A549 (cell line): Measurements from ENCODE around the gene KCTD20.
"Not testable (repeated sequence)": the region's sequence is repeated elsewhere in the genome, so short reads cannot be mapped to it uniquely, and the experiment has no call there.

Experiments used
- KDM1A ChIP-seq: fragments of 200-600 bp; sonication (generic); IDR thresholded peaks from 2 replicates; pipeline ENCODE4 v1.6.1; 2016; ENCODE audit warnings: low read depth, mild to moderate bottlenecking
- MAFK ChIP-seq: fragments of 450-650 bp; IDR thresholded peaks from 2 replicates; pipeline ENCODE4 v1.6.1; 2014; ENCODE audit not compliant: partially characterized antibody
- MAX ChIP-seq: IDR thresholded peaks from 2 replicates; pipeline ENCODE4 v1.6.1; 2012
- POLR2A ChIP-seq: IDR thresholded peaks from 2 replicates; pipeline ENCODE4 v1.6.1; 2012; ENCODE audit warnings: mild to moderate bottlenecking, low read length
- RAD21 ChIP-seq, 2 experiments: fragments of >200 bp in 1 of 2; sonication (Bioruptor Twin) in 1 of 2; formaldehyde crosslinking in 1 of 2; IDR thresholded peaks in 1 of 2; conservative IDR thresholded peaks in 1 of 2; 2 replicates in 1 of 2; 3 replicates in 1 of 2; pipeline ENCODE4 v1.6.1; 2012 to 2018; ENCODE audit warnings: inconsistent platforms in 1 of 2
- RCOR1 ChIP-seq: fragments of 150-350 bp; IDR thresholded peaks from 2 replicates; pipeline ENCODE4 v1.6.1; 2014; ENCODE audit warnings: antibody characterized with exemption, low read length, low read depth
- SMC3 ChIP-seq: fragments of >200 bp; sonication (Bioruptor Twin); formaldehyde crosslinking; IDR thresholded peaks from 3 replicates; pipeline ENCODE4 v1.6.1; 2018; ENCODE audit warnings: inconsistent platforms
- TF ChIP-seq, protein P1 (sequence below): fragments of >200 bp; sonication (Bioruptor Twin); formaldehyde crosslinking; IDR thresholded peaks from 3 replicates; pipeline ENCODE4 v1.5.1; 2016
- TF ChIP-seq, protein P2 (sequence below): fragments of 200-600 bp; sonication (generic); IDR thresholded peaks from 2 replicates; pipeline ENCODE4 v1.6.1; 2016; ENCODE audit warnings: antibody characterized with exemption, mild to moderate bottlenecking, moderate library complexity

DNA sequence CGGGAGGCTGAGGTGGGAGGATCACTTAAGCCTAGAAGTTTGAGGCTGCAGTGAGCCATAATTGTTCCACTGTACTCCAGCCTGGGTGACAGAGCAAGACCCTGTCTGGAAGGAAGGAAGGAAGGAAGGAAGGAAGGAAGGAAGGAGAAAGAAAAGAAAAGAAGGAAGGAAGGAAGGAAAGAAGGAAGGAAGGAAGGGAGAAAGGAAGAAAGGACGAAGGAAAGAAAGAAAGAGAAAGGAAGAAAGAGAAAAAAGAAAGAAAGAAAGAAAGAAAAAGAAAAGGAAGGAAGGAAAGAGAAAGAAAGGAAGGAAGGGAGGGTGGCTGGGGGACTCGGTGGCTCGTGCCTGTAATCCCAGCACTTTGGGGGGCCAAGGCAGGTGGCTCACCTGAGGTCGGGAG lies 33.1 kb upstream of the KCTD20 start:
- TF ChIP-seq POLR2A; RCOR1; MAFK; MAX; SMC3; KDM1A; RAD21 (conservative IDR thresholded peaks at IDR 0.05 in 1 of 2, IDR thresholded peaks at IDR 0.05 in 1 of 2): not testable (repeated sequence)
- TF ChIP-seq, protein P1, sequence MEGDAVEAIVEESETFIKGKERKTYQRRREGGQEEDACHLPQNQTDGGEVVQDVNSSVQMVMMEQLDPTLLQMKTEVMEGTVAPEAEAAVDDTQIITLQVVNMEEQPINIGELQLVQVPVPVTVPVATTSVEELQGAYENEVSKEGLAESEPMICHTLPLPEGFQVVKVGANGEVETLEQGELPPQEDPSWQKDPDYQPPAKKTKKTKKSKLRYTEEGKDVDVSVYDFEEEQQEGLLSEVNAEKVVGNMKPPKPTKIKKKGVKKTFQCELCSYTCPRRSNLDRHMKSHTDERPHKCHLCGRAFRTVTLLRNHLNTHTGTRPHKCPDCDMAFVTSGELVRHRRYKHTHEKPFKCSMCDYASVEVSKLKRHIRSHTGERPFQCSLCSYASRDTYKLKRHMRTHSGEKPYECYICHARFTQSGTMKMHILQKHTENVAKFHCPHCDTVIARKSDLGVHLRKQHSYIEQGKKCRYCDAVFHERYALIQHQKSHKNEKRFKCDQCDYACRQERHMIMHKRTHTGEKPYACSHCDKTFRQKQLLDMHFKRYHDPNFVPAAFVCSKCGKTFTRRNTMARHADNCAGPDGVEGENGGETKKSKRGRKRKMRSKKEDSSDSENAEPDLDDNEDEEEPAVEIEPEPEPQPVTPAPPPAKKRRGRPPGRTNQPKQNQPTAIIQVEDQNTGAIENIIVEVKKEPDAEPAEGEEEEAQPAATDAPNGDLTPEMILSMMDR: not testable (repeated sequence)
- TF ChIP-seq, protein P2, sequence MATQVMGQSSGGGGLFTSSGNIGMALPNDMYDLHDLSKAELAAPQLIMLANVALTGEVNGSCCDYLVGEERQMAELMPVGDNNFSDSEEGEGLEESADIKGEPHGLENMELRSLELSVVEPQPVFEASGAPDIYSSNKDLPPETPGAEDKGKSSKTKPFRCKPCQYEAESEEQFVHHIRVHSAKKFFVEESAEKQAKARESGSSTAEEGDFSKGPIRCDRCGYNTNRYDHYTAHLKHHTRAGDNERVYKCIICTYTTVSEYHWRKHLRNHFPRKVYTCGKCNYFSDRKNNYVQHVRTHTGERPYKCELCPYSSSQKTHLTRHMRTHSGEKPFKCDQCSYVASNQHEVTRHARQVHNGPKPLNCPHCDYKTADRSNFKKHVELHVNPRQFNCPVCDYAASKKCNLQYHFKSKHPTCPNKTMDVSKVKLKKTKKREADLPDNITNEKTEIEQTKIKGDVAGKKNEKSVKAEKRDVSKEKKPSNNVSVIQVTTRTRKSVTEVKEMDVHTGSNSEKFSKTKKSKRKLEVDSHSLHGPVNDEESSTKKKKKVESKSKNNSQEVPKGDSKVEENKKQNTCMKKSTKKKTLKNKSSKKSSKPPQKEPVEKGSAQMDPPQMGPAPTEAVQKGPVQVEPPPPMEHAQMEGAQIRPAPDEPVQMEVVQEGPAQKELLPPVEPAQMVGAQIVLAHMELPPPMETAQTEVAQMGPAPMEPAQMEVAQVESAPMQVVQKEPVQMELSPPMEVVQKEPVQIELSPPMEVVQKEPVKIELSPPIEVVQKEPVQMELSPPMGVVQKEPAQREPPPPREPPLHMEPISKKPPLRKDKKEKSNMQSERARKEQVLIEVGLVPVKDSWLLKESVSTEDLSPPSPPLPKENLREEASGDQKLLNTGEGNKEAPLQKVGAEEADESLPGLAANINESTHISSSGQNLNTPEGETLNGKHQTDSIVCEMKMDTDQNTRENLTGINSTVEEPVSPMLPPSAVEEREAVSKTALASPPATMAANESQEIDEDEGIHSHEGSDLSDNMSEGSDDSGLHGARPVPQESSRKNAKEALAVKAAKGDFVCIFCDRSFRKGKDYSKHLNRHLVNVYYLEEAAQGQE: not testable (repeated sequence)
